Activated CD4-positive, alpha-beta T cell treated with anti-CD3 and anti-CD28 coated beads, Interleukin-2, amount 10 ng/mL, durations not matched to agents 24 days and 14 days (primary cell): ENCODE data around the gene TTLL13. TPM values are rescaled to one million over a fixed set of nuclear protein-coding genes. Genes with fewer than 3 reads are reported as not detected.
A peak's percentile ranks its signal among the peaks of the same experiment; 100 is the strongest.
"Not testable (repeated sequence)": the region's sequence is repeated elsewhere in the genome, so short reads cannot be mapped to it uniquely, and the experiment has no call there.

Experiments used
- DNase-seq: peaks from one replicate; pipeline ENCODE4 v3.0.0; 2022
- H3K27ac Mint-ChIP-seq: one replicate; pipeline ENCODE4 v1.8.0; 2022; ENCODE audit warnings: mild to moderate bottlenecking, mixed read lengths
- H3K27me3 Mint-ChIP-seq: one replicate; pipeline ENCODE4 v1.8.0; 2022; ENCODE audit warnings: mixed read lengths
- H3K36me3 Mint-ChIP-seq: one replicate; pipeline ENCODE4 v1.8.0; 2022; ENCODE audit warnings: low read depth, mild to moderate bottlenecking, mixed read lengths
- H3K4me1 Mint-ChIP-seq: one replicate; pipeline ENCODE4 v1.8.0; 2021; ENCODE audit warnings: mixed read lengths
- H3K4me3 Mint-ChIP-seq: one replicate; pipeline ENCODE4 v1.8.0; 2022; ENCODE audit warnings: mild to moderate bottlenecking, moderate library complexity, mixed read lengths
- H3K9me3 Mint-ChIP-seq: one replicate; pipeline ENCODE4 v1.8.0; 2021; ENCODE audit warnings: mixed read lengths
- intact Hi-C: fragments of 100-400 bp; cut with micrococcal nuclease; formaldehyde crosslinking; loops from one replicate; pipeline ENCODE4 v1.15.1; 2023
- total RNA-seq: library from RNA; stranded (reverse); gene quantifications from 2 replicates; pipeline ENCODE4 v1.2.3, GENCODE V29; 2022

The TTLL13 gene
- total RNA-seq, 1 donor from 2014 or later: 0.44 TPM

DNA sequence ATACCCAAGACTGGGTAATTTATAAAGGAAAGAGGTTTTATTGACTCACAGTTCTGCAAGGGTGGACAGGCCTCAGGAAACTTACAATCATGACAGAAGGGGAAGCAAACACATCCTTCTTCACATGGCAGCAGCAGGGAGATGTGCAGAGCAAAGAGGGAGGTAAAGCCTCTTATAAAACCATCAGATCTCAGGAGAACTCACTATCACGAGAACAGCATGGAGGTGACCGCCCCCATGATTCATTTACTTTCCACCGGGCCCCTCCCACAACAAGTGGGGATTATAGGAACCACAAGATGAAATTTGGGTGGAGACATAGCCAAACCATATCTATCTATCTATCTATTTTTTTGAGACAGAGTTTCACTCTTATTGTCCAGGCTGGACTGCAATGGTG, 10.0 kb upstream of the TTLL13 start:
- peak overlapping the region; percentile 17 for H3K27ac Mint-ChIP-seq

DNA sequence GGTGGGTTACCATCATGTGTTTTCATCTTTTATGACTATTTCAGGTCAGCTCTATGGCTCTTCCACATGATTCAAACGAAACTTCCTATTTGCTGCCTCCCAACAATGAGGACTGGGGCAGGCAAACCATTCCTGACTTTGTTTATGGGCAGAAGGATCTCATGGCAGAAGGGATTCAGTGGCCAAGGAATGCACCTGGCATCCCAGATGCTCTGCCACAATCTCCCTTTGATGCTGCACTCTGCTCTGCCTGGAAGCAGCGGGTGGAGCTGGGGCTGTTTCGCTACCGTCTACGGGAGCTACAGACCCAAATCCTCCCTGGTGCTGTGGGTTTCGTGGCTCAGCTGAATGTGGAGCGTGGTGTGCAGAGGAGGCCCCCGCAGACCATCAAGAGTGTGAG, 8.5 kb upstream of the TTLL13 start:
- intact Hi-C loops: no loop called here
- no peak overlapping the region for H3K27ac Mint-ChIP-seq
- peaks cover 27% of the 10 kb centered on the region for H3K36me3 Mint-ChIP-seq
- H3K4me1 Mint-ChIP-seq: peaks cover 13% of the 10 kb centered on the region
- no peaks in the 10 kb centered on the region for H3K9me3 Mint-ChIP-seq
- no peak overlapping the region for H3K4me3 Mint-ChIP-seq
- no peaks in the 10 kb centered on the region for H3K27me3 Mint-ChIP-seq
- no peak for DNase-seq

More for the DNA sequence above, 10.0 kb upstream of the TTLL13 start:
- peaks cover 20% of the 10 kb centered on the region for H3K4me1 Mint-ChIP-seq
- H3K4me3 Mint-ChIP-seq: no peak overlapping the region
- intact Hi-C loops: loop anchor here (10.0 kb wide), 2 partner anchors 145 to 345 kb away; partner anchors contain the start of genes AP3S2 and IQGAP1
- no peak for DNase-seq
- H3K27me3 Mint-ChIP-seq: no peaks in the 10 kb centered on the region
- H3K9me3 Mint-ChIP-seq: no peaks in the 10 kb centered on the region
- H3K36me3 Mint-ChIP-seq: peaks cover 31% of the 10 kb centered on the region

DNA sequence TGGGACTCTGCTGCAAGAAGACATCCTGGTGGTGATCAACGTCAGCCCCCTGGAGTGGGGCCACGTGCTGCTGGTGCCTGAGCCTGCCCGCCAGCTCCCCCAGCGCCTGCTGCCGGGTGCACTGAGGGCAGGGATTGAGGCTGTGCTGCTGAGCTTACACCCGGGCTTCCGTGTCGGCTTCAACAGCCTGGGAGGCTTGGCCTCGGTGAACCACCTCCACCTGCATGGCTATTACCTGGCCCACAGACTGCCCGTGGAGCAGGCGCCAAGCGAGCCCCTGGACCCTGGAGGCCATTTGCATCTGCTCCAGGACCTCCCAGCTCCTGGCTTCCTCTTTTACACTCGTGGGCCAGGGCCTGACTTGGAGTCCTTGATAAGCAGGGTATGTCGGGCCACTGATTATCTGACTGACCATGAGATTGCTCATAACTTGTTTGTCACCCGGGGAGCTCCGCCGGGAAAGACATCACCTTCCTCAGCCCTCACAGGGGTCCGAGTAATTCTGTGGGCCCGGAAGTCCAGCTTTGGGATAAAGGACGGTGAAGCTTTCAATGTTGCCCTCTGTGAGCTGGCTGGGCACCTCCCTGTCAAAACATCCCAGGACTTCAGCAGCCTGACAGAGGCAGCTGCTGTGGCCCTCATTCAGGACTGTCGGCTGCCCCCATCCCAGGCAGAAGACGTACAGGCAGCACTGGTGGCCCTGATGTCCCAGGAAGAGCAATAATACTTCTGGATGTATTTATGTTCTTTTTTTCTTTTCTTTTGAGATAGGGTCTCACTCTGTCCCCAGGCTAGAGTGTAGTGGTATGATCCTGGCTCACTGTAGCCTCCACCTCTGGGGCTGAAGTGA, 7.8 kb upstream of the TTLL13 start:
- DNase-seq: no peak
- Mint-ChIP-seq H3K9me3 (no peaks in the 10 kb centered on the region), H3K4me3 (no peak overlapping the region), H3K36me3 (peaks cover 22% of the 10 kb centered on the region), H3K27ac (no peak overlapping the region), H3K27me3 (no peaks in the 10 kb centered on the region), H3K4me1 (peaks cover 10% of the 10 kb centered on the region)
- intact Hi-C loops: no loop called here

DNA sequence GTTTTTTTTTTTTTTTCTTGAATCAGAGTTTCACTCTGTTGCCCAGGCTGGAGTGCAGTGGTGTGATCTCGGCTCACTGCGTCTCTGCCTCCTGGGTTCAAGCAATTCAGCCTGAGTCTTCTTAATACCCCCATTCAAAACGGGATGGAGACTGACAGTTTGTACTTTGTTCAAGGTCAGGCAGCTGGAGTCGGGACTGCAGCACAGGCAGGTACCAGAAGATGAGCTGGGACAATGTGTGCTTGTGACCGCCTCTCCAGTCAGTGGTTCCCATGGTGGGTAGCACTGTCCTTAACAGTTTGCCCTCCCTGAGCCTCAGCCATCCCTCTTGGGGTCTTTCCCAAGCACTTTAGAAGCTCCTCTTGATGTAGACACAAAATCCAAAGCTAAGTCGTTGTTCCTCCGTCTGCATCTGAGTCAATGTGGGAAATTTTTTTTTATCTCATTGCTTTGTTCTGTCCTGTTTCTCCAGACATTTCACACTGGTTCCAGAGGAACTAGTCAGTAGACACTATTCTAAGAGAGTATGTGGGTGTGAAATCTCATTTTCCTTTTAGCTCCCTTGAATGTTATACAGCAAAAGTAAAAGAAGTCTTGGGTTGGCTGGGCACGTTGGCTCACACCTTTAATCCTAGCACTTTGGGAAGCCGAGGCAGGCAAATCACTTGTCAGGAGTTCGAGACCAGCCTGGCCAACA, 5.3 kb upstream of the TTLL13 start:
- Mint-ChIP-seq H3K4me1 (peaks cover 6% of the 10 kb centered on the region), H3K9me3 (no peaks in the 10 kb centered on the region), H3K27me3 (no peaks in the 10 kb centered on the region), H3K4me3 (no peak overlapping the region), H3K36me3 (peaks cover 11% of the 10 kb centered on the region), H3K27ac (no peak overlapping the region)
- no peak for DNase-seq
- intact Hi-C loops: no loop called here

DNA sequence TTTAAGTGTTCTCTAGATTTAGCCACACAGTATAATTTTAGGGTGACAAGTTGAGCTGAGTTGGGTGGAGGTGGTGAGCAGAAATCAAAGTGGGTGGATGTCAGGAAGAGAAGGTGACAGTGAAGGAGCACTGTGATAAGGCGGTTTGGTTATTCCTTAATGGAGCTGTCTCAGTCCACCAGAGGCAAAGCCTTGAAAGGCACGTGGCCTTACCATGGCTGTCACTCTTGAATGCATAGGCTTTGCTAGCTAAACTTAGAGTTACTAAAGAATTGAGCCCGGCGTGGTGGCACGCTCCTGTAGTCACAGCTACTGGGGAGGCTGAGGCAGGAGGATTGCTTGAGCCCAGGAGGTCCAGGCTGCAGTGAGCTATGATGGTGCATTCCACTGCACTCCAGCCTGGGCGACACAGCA, 560 bp upstream of the TTLL13 start:
- DNase-seq: no peak
- H3K27ac Mint-ChIP-seq: no peak overlapping the region
- H3K27me3 Mint-ChIP-seq: no peaks in the 10 kb centered on the region
- H3K36me3 Mint-ChIP-seq: peaks cover 4% of the 10 kb centered on the region
- peak overlapping the region; percentile 80 for H3K4me3 Mint-ChIP-seq
- intact Hi-C loops: loop anchor here (1.0 kb wide), 1 partner anchor 14 kb away; the partner anchor contains the start of gene GDPGP1
- peaks cover 10% of the 10 kb centered on the region for H3K4me1 Mint-ChIP-seq
- no peaks in the 10 kb centered on the region for H3K9me3 Mint-ChIP-seq

DNA sequence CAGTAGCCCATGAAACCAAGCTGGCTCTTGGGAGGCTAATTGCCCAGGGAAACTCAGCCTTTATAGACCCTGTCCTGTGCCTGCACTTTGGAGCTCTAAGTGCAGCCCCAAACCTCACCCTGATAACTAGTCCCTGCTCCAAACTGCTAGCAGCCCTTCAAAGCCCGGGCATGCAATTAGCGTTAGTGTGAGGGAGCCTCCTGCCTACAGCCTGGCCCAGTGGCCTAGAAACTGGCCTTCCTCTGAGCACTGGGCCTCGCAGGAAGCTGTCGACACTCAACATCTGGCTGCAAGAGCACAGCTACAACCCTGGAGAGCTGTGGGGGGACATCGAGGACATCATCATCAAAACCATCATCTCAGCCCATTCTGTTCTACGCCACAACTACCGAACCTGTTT, 8.4 kb downstream of the TTLL13 start:
- peaks cover 1% of the 10 kb centered on the region for H3K36me3 Mint-ChIP-seq
- H3K9me3 Mint-ChIP-seq: no peaks in the 10 kb centered on the region
- H3K4me3 Mint-ChIP-seq: no peak overlapping the region
- intact Hi-C loops: no loop called here
- no peak for DNase-seq
- H3K27me3 Mint-ChIP-seq: no peaks in the 10 kb centered on the region
- H3K27ac Mint-ChIP-seq: no peak overlapping the region
- H3K4me1 Mint-ChIP-seq: peaks cover 4% of the 10 kb centered on the region

DNA sequence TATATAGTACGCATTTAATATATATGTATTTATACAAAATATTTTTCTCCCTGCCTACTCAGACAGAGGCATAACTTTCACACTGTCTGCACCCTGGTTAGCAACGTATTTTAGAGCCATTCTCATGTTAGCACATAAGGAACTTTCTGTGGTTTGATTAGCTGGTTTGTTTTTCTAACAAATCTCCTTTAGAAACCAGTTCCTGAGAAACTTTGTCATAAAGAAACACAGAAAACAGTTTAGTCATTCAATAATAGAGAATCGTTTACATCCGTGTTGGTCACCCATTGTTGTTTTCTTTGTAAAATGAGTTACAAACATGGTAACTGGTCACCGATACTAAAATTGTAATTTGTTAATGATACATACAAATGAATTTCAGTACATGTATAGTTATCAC, 10.2 kb downstream of the TTLL13 start:
- intact Hi-C loops: no loop called here
- H3K36me3 Mint-ChIP-seq: peaks cover 2% of the 10 kb centered on the region
- H3K27ac Mint-ChIP-seq: no peak overlapping the region
- H3K9me3 Mint-ChIP-seq: no peaks in the 10 kb centered on the region
- H3K4me1 Mint-ChIP-seq: peaks cover 9% of the 10 kb centered on the region
- DNase-seq: no peak
- H3K27me3 Mint-ChIP-seq: no peaks in the 10 kb centered on the region
- no peak overlapping the region for H3K4me3 Mint-ChIP-seq

DNA sequence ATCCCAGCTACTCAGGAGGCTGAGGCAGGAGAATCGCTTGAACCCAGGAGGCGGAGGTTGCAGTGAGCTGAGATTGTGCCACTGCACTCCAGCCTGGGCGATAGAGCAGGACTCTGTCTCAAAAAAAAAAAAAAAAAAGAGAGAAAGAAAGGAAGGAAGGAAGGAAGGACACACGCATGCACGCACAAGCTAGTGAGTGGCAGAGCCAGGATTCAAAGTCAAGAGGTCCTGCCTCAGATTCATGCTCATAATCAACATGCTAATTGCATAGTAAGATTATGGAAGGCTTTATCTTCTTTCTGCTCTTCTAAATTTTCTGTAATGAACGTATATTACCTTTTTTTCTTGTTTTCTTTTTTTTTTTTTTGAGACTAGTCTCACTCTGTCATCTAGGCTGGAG, 11.4 kb downstream of the TTLL13 start:
- H3K9me3 Mint-ChIP-seq, intact Hi-C loops, DNase-seq, H3K27ac Mint-ChIP-seq, H3K27me3 Mint-ChIP-seq, H3K36me3 Mint-ChIP-seq, H3K4me3 Mint-ChIP-seq: not testable (repeated sequence)
- H3K4me1 Mint-ChIP-seq: peaks cover 13% of the 10 kb centered on the region

DNA sequence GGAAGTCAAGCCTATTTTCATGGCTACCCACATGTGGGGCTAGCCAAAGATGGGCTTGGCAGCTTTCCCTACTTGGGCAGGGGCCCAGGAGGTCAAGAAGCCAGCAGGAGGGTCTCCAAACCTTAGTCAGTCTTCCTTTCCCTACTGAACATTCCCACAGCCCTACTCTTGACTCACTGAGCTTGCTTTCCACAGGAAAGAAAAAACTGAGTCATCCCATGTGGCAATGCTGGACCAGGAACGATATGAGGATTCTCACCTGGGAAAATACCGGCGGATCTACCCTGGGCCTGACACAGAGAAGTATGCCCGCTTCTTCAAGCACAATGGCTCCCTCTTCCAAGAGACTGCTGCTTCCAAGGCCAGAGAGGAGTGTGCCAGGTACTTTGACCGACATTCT, 12.5 kb downstream of the TTLL13 start:
- no peak overlapping the region for H3K4me3 Mint-ChIP-seq

DNA sequence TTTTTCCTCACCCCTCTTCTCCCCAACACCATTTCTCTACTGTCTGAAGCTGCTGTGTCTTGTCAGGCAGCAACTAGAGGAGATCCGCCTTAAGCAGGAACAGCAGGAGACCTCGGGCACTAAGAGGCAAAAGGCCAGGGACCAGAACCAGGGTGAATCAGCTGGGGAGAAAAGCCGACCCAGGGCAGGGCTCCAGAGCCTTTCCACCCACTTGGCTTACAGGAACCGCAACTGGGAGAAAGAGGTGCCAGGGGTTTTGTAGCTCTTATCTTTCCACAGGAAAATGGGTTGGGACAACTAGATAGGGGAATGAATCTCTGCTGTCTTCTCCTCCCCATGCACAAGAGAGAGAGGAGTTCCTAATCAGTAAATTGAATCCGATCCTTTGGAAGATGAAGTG, 13.1 kb downstream of the TTLL13 start:
- no peaks in the 10 kb centered on the region for H3K27me3 Mint-ChIP-seq
- intact Hi-C loops: no loop called here
- H3K36me3 Mint-ChIP-seq: peaks cover 14% of the 10 kb centered on the region
- DNase-seq: no peak
- no peak overlapping the region for H3K27ac Mint-ChIP-seq
- H3K4me1 Mint-ChIP-seq: peaks cover 20% of the 10 kb centered on the region
- no peaks in the 10 kb centered on the region for H3K9me3 Mint-ChIP-seq
- H3K4me3 Mint-ChIP-seq: no peak overlapping the region

More for the DNA sequence above, 12.5 kb downstream of the TTLL13 start:
- intact Hi-C loops: no loop called here
- H3K4me1 Mint-ChIP-seq: peaks cover 16% of the 10 kb centered on the region
- no peak overlapping the region for H3K27ac Mint-ChIP-seq
- no peaks in the 10 kb centered on the region for H3K27me3 Mint-ChIP-seq
- DNase-seq: no peak
- H3K9me3 Mint-ChIP-seq: no peaks in the 10 kb centered on the region
- H3K36me3 Mint-ChIP-seq: peaks cover 8% of the 10 kb centered on the region

DNA sequence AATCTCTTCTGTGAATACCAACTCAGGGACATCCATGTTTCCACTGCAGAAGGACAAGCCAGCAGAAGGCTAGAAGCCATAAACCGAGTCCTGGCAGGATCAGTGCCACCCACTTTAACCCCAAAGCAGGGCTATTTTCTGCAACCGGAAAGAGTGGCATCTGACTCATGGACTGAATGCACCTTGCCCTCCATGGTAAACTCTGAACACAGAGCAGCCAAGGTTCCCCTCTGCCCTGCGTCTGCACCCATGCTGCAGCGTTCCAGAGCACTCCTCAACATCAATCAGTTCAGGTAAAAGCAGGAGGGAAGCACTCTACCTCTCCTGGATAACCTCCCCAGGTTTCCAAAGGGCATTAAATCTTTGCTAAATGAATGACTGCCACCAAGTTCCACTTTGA, 15.3 kb downstream of the TTLL13 start:
- peak; percentile 73 for DNase-seq
- intact Hi-C loops: loop anchor here (1.0 to 5.0 kb wide), 3 partner anchors 14 to 687 kb away; partner anchors contain the start of genes GDPGP1 and TICRR
- Mint-ChIP-seq H3K4me1 (peaks cover 28% of the 10 kb centered on the region), H3K36me3 (peaks cover 26% of the 10 kb centered on the region), H3K27me3 (no peaks in the 10 kb centered on the region), H3K4me3 (peak overlapping the region; percentile 94), H3K9me3 (no peaks in the 10 kb centered on the region), H3K27ac (peak overlapping the region; percentile 97)

DNA sequence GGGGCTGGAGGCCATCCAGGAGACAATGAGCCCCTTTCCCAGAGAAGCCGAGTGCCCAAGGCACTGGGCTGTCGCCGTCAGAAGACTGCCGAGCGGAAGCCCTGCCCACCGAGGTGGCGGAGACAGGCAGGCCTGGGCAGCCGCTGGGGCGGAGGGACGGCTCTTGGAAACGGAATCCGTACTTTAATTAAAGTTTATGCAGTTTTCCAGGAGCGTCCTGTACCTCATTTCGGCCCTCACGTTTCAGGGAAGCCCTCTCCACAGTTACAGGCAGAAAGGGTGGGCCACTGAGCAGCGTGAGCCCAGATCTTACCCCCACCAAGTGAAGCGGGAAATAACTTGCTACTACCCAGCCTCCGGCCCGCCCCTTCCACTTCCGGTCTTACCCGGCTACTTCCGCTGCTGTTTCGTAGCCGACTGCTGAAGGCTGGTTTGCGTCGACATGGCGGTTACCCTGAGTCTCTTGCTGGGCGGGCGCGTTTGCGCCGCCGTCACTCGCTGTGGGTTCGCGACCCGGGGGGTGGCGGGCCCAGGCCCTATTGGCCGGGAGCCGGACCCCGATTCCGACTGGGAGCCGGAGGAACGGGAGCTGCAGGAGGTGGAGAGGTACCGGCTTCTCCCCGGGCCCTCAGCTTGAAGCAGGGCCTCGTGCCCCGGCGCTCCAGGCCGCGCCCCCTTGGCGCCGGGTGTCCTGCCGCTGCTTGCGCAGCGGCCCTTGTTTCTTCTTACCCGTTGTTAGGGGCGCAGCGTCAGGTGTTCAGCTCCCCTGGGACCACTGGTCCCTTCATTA, 16.1 kb downstream of the TTLL13 start, which contains the start of gene NGRN:
Gene NGRN, plus strand, starts transcription at position 402 of the 790 bp plus-strand sequence. Its CDS starts 41 bp downstream, at position 443.
- Mint-ChIP-seq H3K9me3 (no peaks in the 10 kb centered on the region), H3K4me3 (peak within 1 kb of the TSS; percentile 94), H3K27me3 (no peaks in the 10 kb centered on the region), H3K27ac (peak within 1 kb of the TSS; percentile 97), H3K4me1 (peaks cover 33% of the 10 kb centered on the region), H3K36me3 (peaks cover 33% of the 10 kb centered on the region)
- intact Hi-C loops: loop anchor here (1.0 to 5.0 kb wide), 3 partner anchors 15 to 688 kb away; partner anchors contain the start of genes GDPGP1 and TICRR
- peak; percentile 98 for DNase-seq

DNA sequence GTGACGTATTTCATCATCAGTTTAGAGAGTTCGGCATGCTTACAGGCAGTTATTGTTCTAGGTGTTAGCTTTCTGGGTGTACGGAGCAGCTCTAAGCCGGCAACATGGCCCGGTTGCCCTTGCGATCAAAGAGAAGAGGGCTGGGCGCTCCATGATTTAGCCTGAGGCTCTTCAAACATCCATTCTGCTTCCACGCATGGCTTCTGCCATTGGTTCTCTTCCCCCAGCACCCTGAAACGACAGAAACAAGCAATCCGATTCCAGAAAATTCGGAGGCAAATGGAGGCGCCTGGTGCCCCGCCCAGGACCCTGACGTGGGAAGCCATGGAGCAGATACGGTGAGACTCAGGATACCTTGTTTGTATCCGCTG, 16.7 kb downstream of the TTLL13 start:
- Mint-ChIP-seq H3K9me3 (no peaks in the 10 kb centered on the region), H3K27ac (peak overlapping the region; percentile 97), H3K36me3 (peaks cover 37% of the 10 kb centered on the region), H3K27me3 (no peaks in the 10 kb centered on the region), H3K4me1 (peaks cover 34% of the 10 kb centered on the region), H3K4me3 (peak overlapping the region; percentile 94)
- intact Hi-C loops: loop anchor here (5.0 kb wide), 1 partner anchor 689 kb away; the partner anchor contains the start of gene TICRR
- DNase-seq: peak; percentile 88
